GM12878 (cell line): ENCODE results near the gene NCS1. TPM values are rescaled to one million over a fixed set of nuclear protein-coding genes. Genes with fewer than 3 reads are reported as not detected.

ENCODE experiments used
- ATAC-seq: fragments of 200-7000 bp; cut with Tn5 transposase; 3 replicates; pipeline ENCODE4 v1.9.1; 2020; ENCODE audit warnings: mild to moderate bottlenecking, moderate library complexity
- BruUV-seq: library from RNA; stranded (reverse); fragments of 400-500 nt; replicated peaks from 2 replicates; lab custom pipeline; 2021; lab: Mats Ljungman, UMichigan
- CTCF ChIA-PET: fragments of 300-600 bp; sonication (Branson Sonifier 250); formaldehyde crosslinking; extraction: SDS; loops from one replicate; lab custom pipeline; 2021; ENCODE audit warnings: inconsistent platforms; lab: Yijun Ruan, JAX
- POLR2A ChIA-PET: fragments of 350-600 bp; formaldehyde crosslinking; extraction: SDS; loops from one replicate; lab custom pipeline; 2021; ENCODE audit warnings: inconsistent platforms; lab: Charles Lee
- RAD21 ChIA-PET: fragments of 300-600 bp; sonication (Branson Sonifier 250); formaldehyde crosslinking; loops from one replicate; lab custom pipeline; 2023; ENCODE audit warnings: antibody characterized with exemption; ENCODE audit not compliant: unreplicated experiment; lab: Charles Lee
- SMC1A ChIA-PET: fragments of 300-600 bp; sonication (Branson Sonifier 250); formaldehyde crosslinking; loops from one replicate; lab custom pipeline; 2023; ENCODE audit not compliant: unreplicated experiment, uncharacterized antibody; lab: Charles Lee
- DNase-seq: peaks from one replicate; pipeline ENCODE4 v3.0.0-alpha.2; 2011; ENCODE audit warnings: low read depth, low spot score
- FAIRE-seq: peaks from 3 replicates; lab custom pipeline; 2011; peaks lifted over from hg19 to GRCh38; lab: Jason Lieb, UNC
- H2AFZ ChIP-seq: 2 replicates; pipeline ENCODE4 v1.6.0; 2011; ENCODE audit warnings: low read depth, low read length, control low read depth; ENCODE audit not compliant: control insufficient read depth
- H3K27ac ChIP-seq: 2 replicates; pipeline ENCODE4 v1.5.1; 2011; ENCODE audit warnings: control low read depth; ENCODE audit not compliant: control insufficient read depth, insufficient read depth
- H3K27me3 ChIP-seq, 2 experiments: replicated peaks in 1 of 2; 2 replicates each; pipeline versions ENCODE4 v1.6.0 to v1.6.1; 2011; ENCODE audit warnings: low read length in 1 of 2; ENCODE audit not compliant: control insufficient read depth in 2 of 2, insufficient read depth in 2 of 2
- H3K36me3 ChIP-seq, 2 experiments: 2 replicates each; pipeline ENCODE4 v1.5.1; 2011; ENCODE audit warnings: low read length in 1 of 2; ENCODE audit not compliant: control insufficient read depth in 2 of 2, insufficient read depth in 2 of 2
- H3K4me1 ChIP-seq: 2 replicates; pipeline ENCODE4 v1.6.1; 2011; ENCODE audit warnings: mild to moderate bottlenecking, low read length, moderate library complexity, mixed read lengths; ENCODE audit not compliant: control insufficient read depth, insufficient read depth
- H3K4me2 ChIP-seq: 2 replicates; pipeline ENCODE4 v1.6.0; 2011; ENCODE audit warnings: control low read depth; ENCODE audit not compliant: control insufficient read depth, insufficient read depth
- H3K4me3 ChIP-seq: fragments of 200-600 bp; sonication (generic); 2 replicates; pipeline ENCODE4 v1.5.1; 2016
- H3K79me2 ChIP-seq: 2 replicates; pipeline ENCODE4 v1.6.0; 2011; ENCODE audit warnings: low read length; ENCODE audit not compliant: control insufficient read depth, insufficient read depth
- H3K9ac ChIP-seq: 2 replicates; pipeline ENCODE4 v1.8.0; 2011; ENCODE audit warnings: low read length, control low read depth, mixed read lengths; ENCODE audit not compliant: control insufficient read depth, insufficient read depth
- H3K9me3 ChIP-seq: replicated peaks from 3 replicates; pipeline ENCODE4 v1.5.1; 2011; ENCODE audit warnings: mild to moderate bottlenecking, low read length; ENCODE audit not compliant: control insufficient read depth, insufficient read depth
- H4K20me1 ChIP-seq: 2 replicates; pipeline ENCODE4 v1.6.0; 2011; ENCODE audit not compliant: control insufficient read depth, insufficient read depth
- CBX3 ChIP-seq: fragments of 200-600 bp; sonication (generic); IDR thresholded peaks from 2 replicates; pipeline ENCODE4 v1.6.1; 2016; ENCODE audit warnings: low read depth, borderline replicate concordance
- HDGF ChIP-seq: fragments of 450-650 bp; IDR thresholded peaks from 2 replicates; pipeline ENCODE4 v1.6.1; 2016; ENCODE audit warnings: antibody characterized with exemption
- IKZF2 ChIP-seq, 2 experiments: fragments of 450-650 bp; IDR thresholded peaks; 2 replicates each; pipeline ENCODE4 v1.6.1; 2017; ENCODE audit warnings: mild to moderate bottlenecking in 2 of 2, moderate library complexity in 2 of 2
- IRF3 ChIP-seq: fragments of 450-650 bp; IDR thresholded peaks from 2 replicates; pipeline ENCODE4 v1.6.1; 2014; ENCODE audit warnings: mild to moderate bottlenecking
- NR2F1 ChIP-seq: fragments of 450-650 bp; conservative IDR thresholded peaks from 2 replicates; pipeline ENCODE4 v1.6.1; 2017; ENCODE audit warnings: mild to moderate bottlenecking
- PAX8 ChIP-seq: fragments of 450-650 bp; IDR thresholded peaks from 2 replicates; pipeline ENCODE4 v1.6.1; 2017; ENCODE audit warnings: mild to moderate bottlenecking, moderate library complexity
- POU2F2 ChIP-seq: IDR thresholded peaks from 3 replicates; pipeline ENCODE4 v1.6.1; 2011; ENCODE audit warnings: low read depth, mild to moderate bottlenecking, low read length, borderline replicate concordance
- SIX5 ChIP-seq: IDR thresholded peaks from 2 replicates; pipeline ENCODE4 v1.6.1; 2011; ENCODE audit warnings: mild to moderate bottlenecking, low read depth, low read length, moderate library complexity; ENCODE audit not compliant: severe bottlenecking
- SMAD1 ChIP-seq: fragments of 450-650 bp; IDR thresholded peaks from 2 replicates; pipeline ENCODE4 v1.6.1; 2018; ENCODE audit warnings: mild to moderate bottlenecking, low read depth; ENCODE audit not compliant: partially characterized antibody
- SMC3 ChIP-seq: IDR thresholded peaks from 2 replicates; pipeline ENCODE4 v1.6.1; 2011; ENCODE audit warnings: low read length, improper control_type of control experiment, borderline replicate concordance
- TAF1 ChIP-seq: IDR thresholded peaks from 2 replicates; pipeline ENCODE4 v1.6.1; 2011; ENCODE audit warnings: mild to moderate bottlenecking, low read depth, low read length, borderline replicate concordance
- TCF3 ChIP-seq: IDR thresholded peaks from 2 replicates; pipeline ENCODE4 v1.6.1; 2012; ENCODE audit warnings: low read depth, mild to moderate bottlenecking, low read length, borderline replicate concordance; ENCODE audit not compliant: insufficient read depth
- WGBS: methylation state at CpG from one replicate; pipeline ENCODE4 v1.1.6; 2016; ENCODE audit warnings: low lambda C conversion rate; ENCODE audit not compliant: insufficient replicate concordance, insufficient coverage; ENCODE audit errors: missing lambda C conversion rate; 5-methylcytosine and 5-hydroxymethylcytosine counted together
- in situ Hi-C: fragments of 300-500 bp; cut with MboI; formaldehyde crosslinking; loops from 9 replicates; pipeline ENCODE4 v1.14.3; 2018; ENCODE audit warnings: mixed read lengths
- intact Hi-C: fragments of 100-400 bp; cut with micrococcal nuclease; formaldehyde crosslinking; loops from one replicate; pipeline ENCODE4 v1.14.2; 2022; ENCODE audit not compliant: unreplicated experiment
- polyA plus RNA-seq, 11 experiments: library from polyadenylated mRNA; depleted of rRNA in 4 of 11; unstranded in 6 of 11; stranded (reverse) in 5 of 11; fragments of >200 nt; fragmentation: Nextera tagmentation in 4 of 11; fragmentation: Illumina TruSeq in 1 of 11; extraction: Ambion mirVana in 4 of 11; extraction: Trizol in 1 of 11; gene quantifications; 1 replicate in 1 of 11; 2 replicates in 10 of 11; pipeline versions ENCODE4 v1.2.1 to v1.2.3, GENCODE V29; 2011 to 2016; ENCODE audit warnings: inconsistent platforms in 2 of 11, missing spikeins in 2 of 11, low read depth in 1 of 11
- total RNA-seq, 4 experiments: library from RNA; depleted of rRNA in 3 of 4; stranded (reverse); fragments of >200 nt in 3 of 4; fragmentation: Illumina TruSeq in 1 of 4; extraction: Trizol in 1 of 4; gene quantifications; 2 replicates each; pipeline versions ENCODE4 v1.2.1 to v1.2.3, GENCODE V29; 2013 to 2021
- TF ChIP-seq, protein P1 (sequence below): fragments of 450-650 bp; formaldehyde crosslinking; IDR thresholded peaks from 2 replicates; pipeline ENCODE4 v1.5.0; 2022; ENCODE audit warnings: mild to moderate bottlenecking, missing genetic modification characterization
- TF ChIP-seq, protein P2 (sequence below): IDR thresholded peaks from 2 replicates; pipeline ENCODE4 v1.6.1; 2012; ENCODE audit warnings: low read depth, low read length, improper control_type of control experiment

The NCS1 gene
- total and polyA plus RNA-seq, 10 of the 15 experiments (the other 5 are each of a cell fraction or from before 2014, with no cell fraction given) = 0.04 to 0.22 (median 0.06) TPM; not detected in 4

- Histone ChIP-seq H2AFZ (no peak overlapping the region), H3K9ac (no peak overlapping the region), H4K20me1 (no peaks in the 10 kb centered on the region), H3K27me3 (no peaks in the 10 kb centered on the region; a peak in 2 of 4 replicates), H3K79me2 (no peaks in the 10 kb centered on the region), H3K36me3 (no peaks in the 10 kb centered on the region), H3K4me2 (no peak overlapping the region), H3K4me3 (no peak overlapping the region), H3K4me1 (no peaks in the 10 kb centered on the region), H3K27ac (no peak overlapping the region), H3K9me3 (no peaks in the 10 kb centered on the region)
- DNase-seq (no peak), ATAC-seq (no peak), FAIRE-seq (no peak)
- in situ Hi-C loops (no loop called here), intact Hi-C loops (no loop called here)
- ChIA-PET RAD21 (no interaction called here), POLR2A (interaction anchor here (0.6 kb wide), 1 partner anchor 13 kb away, joined by 3 read pairs; no protein-coding TSS in a partner anchor), CTCF (no interaction called here), SMC1A (no interaction called here)
- TF ChIP-seq PAX8 (no peak), SMAD1 (no peak), TCF3 (no peak), TAF1 (no peak), NR2F1 (no peak), HDGF (no peak), POU2F2 (no peak), IRF3 (no peak), SMC3 (no peak), CBX3 (no peak), IKZF2 (IDR thresholded peaks at IDR 0.05) (no peak), SIX5 (no peak)
- TF ChIP-seq, protein P1, sequence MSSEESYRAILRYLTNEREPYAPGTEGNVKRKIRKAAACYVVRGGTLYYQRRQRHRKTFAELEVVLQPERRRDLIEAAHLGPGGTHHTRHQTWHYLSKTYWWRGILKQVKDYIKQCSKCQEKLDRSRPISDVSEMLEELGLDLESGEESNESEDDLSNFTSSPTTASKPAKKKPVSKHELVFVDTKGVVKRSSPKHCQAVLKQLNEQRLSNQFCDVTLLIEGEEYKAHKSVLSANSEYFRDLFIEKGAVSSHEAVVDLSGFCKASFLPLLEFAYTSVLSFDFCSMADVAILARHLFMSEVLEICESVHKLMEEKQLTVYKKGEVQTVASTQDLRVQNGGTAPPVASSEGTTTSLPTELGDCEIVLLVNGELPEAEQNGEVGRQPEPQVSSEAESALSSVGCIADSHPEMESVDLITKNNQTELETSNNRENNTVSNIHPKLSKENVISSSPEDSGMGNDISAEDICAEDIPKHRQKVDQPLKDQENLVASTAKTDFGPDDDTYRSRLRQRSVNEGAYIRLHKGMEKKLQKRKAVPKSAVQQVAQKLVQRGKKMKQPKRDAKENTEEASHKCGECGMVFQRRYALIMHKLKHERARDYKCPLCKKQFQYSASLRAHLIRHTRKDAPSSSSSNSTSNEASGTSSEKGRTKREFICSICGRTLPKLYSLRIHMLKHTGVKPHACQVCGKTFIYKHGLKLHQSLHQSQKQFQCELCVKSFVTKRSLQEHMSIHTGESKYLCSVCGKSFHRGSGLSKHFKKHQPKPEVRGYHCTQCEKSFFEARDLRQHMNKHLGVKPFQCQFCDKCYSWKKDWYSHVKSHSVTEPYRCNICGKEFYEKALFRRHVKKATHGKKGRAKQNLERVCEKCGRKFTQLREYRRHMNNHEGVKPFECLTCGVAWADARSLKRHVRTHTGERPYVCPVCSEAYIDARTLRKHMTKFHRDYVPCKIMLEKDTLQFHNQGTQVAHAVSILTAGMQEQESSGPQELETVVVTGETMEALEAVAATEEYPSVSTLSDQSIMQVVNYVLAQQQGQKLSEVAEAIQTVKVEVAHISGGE (CRISPR knock-in tag) = no peak
- TF ChIP-seq, protein P2, sequence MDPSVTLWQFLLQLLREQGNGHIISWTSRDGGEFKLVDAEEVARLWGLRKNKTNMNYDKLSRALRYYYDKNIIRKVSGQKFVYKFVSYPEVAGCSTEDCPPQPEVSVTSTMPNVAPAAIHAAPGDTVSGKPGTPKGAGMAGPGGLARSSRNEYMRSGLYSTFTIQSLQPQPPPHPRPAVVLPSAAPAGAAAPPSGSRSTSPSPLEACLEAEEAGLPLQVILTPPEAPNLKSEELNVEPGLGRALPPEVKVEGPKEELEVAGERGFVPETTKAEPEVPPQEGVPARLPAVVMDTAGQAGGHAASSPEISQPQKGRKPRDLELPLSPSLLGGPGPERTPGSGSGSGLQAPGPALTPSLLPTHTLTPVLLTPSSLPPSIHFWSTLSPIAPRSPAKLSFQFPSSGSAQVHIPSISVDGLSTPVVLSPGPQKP = no peak
- WGBS = 60% methylated on average over 15 of the region's 15 CpGs
- no TSS peak for BruUV-seq
Measured at GRCh38 chr9:130185017-130185416, 12.8 kb downstream of the NCS1 start.
